K562 (cell line): ENCODE data around the gene PRXL2A. TPM values are rescaled to one million over a fixed set of nuclear protein-coding genes. Genes with fewer than 3 reads are reported as not detected.

Experiments used
- ATAC-seq: fragments of 200-7000 bp; cut with Tn5 transposase; 3 replicates; pipeline ENCODE4 v1.9.1; 2020; ENCODE audit warnings: moderate library complexity
- BruUV-seq: library from RNA; stranded (reverse); fragments of 400-500 nt; replicated peaks from 2 replicates; lab custom pipeline; 2021; lab: Mats Ljungman, UMichigan
- CTCF ChIA-PET: fragments of 300-600 bp; formaldehyde crosslinking; extraction: SDS; loops from one replicate; lab custom pipeline; 2021; ENCODE audit warnings: low intra/inter-chr PET ratio; lab: Yijun Ruan, JAX
- POLR2A ChIA-PET: fragments of 300-600, 350-650 bp; sonication (Branson Sonifier 250); formaldehyde crosslinking; extraction: SDS; loops from one replicate; lab custom pipeline; 2021; ENCODE audit warnings: antibody characterized with exemption, inconsistent platforms; lab: Yijun Ruan, JAX
- DNase-seq, 4 experiments: peaks; one replicate each; pipeline versions ENCODE4 v3.0.0 to v3.0.0-alpha.2; 2011 to 2018; ENCODE audit warnings: low spot score in 3 of 4, mixed read lengths in 3 of 4; ENCODE audit errors: extremely low read depth in 1 of 4
- FAIRE-seq: peaks from 2 replicates; lab custom pipeline; 2011; peaks lifted over from hg19 to GRCh38; lab: Jason Lieb, UNC
- H2AFZ ChIP-seq: 2 replicates; pipeline ENCODE4 v1.6.0; 2011; ENCODE audit warnings: low read depth, low read length, control low read depth, inconsistent platforms
- H3K27ac ChIP-seq: fragments of 200-600 bp; 3 replicates; pipeline ENCODE4 v1.8.0; 2011; ENCODE audit warnings: low read depth, mild to moderate bottlenecking, control low read depth, inconsistent platforms, low read length, moderate library complexity, mixed read lengths; ENCODE audit errors: extremely low read depth
- H3K27me3 ChIP-seq, 2 experiments: fragments of 300-600 bp in 1 of 2; 2 replicates in 1 of 2; 3 replicates in 1 of 2; pipeline versions ENCODE4 v1.6.0 to v1.8.0; 2011; ENCODE audit warnings: inconsistent platforms in 2 of 2, low read length in 2 of 2, mild to moderate bottlenecking in 1 of 2, mixed read lengths in 1 of 2, moderate library complexity in 1 of 2; ENCODE audit not compliant: control insufficient read depth in 2 of 2, insufficient read depth in 2 of 2
- H3K36me3 ChIP-seq: fragments of 300-600 bp; 3 replicates; pipeline ENCODE4 v1.8.0; 2011; ENCODE audit warnings: mild to moderate bottlenecking, low read length, inconsistent platforms; ENCODE audit not compliant: control insufficient read depth, insufficient read depth
- H3K4me1 ChIP-seq, 2 experiments: fragments of 200-600 bp in 1 of 2; replicated peaks in 1 of 2; 2 replicates in 1 of 2; 3 replicates in 1 of 2; pipeline versions ENCODE4 v1.5.1 to v1.8.0; 2011; ENCODE audit warnings: inconsistent platforms in 2 of 2, low read length in 2 of 2, mild to moderate bottlenecking in 1 of 2, mixed read lengths in 1 of 2, moderate library complexity in 1 of 2; ENCODE audit not compliant: control insufficient read depth in 2 of 2, insufficient read depth in 2 of 2
- H3K4me2 ChIP-seq: 2 replicates; pipeline ENCODE4 v1.6.1; 2011; ENCODE audit warnings: low read length, control low read depth, inconsistent platforms, mixed read lengths; ENCODE audit not compliant: insufficient read depth
- H3K4me3 ChIP-seq: fragments of 200-600 bp; sonication (generic), shearing (Covaris generic); 2 replicates; pipeline ENCODE4 v1.5.1; 2016; ENCODE audit warnings: control low read depth, inconsistent platforms
- H3K79me2 ChIP-seq: fragments of 200-600 bp; 3 replicates; pipeline ENCODE4 v1.8.0; 2011; ENCODE audit warnings: low read length, inconsistent platforms; ENCODE audit not compliant: control insufficient read depth, insufficient read depth
- H3K9ac ChIP-seq, 2 experiments: 2 replicates each; pipeline versions ENCODE4 v1.6.0 to v1.6.1; 2011; ENCODE audit warnings: low read depth in 2 of 2, low read length in 2 of 2, control low read depth in 1 of 2, inconsistent platforms in 1 of 2, mild to moderate bottlenecking in 1 of 2, mixed read lengths in 1 of 2; ENCODE audit not compliant: insufficient read depth in 1 of 2
- H3K9me1 ChIP-seq: one replicate; pipeline ENCODE4 v1.6.0; 2011; ENCODE audit warnings: inconsistent platforms, mild to moderate bottlenecking, low read length, moderate library complexity; ENCODE audit not compliant: control insufficient read depth, insufficient read depth
- H3K9me3 ChIP-seq: replicated peaks from 2 replicates; pipeline ENCODE4 v1.5.1; 2011; ENCODE audit warnings: low read depth, low read length, inconsistent platforms; ENCODE audit not compliant: control insufficient read depth, insufficient read depth
- H4K20me1 ChIP-seq: replicated peaks from 2 replicates; pipeline ENCODE4 v1.6.1; 2011; ENCODE audit warnings: low read length, inconsistent platforms, mixed read lengths; ENCODE audit not compliant: control insufficient read depth, insufficient read depth
- CEBPG ChIP-seq, 3 experiments: fragments of 200-800 bp in 1 of 3; sonication (Bioruptor generic) in 1 of 3; sonication (generic) in 1 of 3; formaldehyde crosslinking in 1 of 3; IDR thresholded peaks in 2 of 3; conservative IDR thresholded peaks in 1 of 3; 2 replicates each; pipeline versions ENCODE4 v1.6.1 to v1.8.0; 2016 to 2022; ENCODE audit warnings: missing compliant biosample characterization in 2 of 3, missing genetic modification characterization in 2 of 3, mild to moderate bottlenecking in 1 of 3, missing genetic modification reagents in 1 of 3
- CUX1 ChIP-seq: fragments of 200-800 bp; sonication (Bioruptor generic); IDR thresholded peaks from 2 replicates; pipeline ENCODE4 v1.6.1; 2016; ENCODE audit warnings: missing genetic modification characterization, missing compliant biosample characterization
- DIDO1 ChIP-seq: fragments of 450-650 bp; IDR thresholded peaks from 2 replicates; pipeline ENCODE4 v1.6.1; 2016; ENCODE audit warnings: low read depth, missing biosample characterization, missing genetic modification characterization
- GTF2F1 ChIP-seq: IDR thresholded peaks from 2 replicates; pipeline ENCODE4 v1.6.1; 2011; ENCODE audit warnings: low read depth, low read length, improper control_type of control experiment
- GTF3C2 ChIP-seq: IDR thresholded peaks from 3 replicates; pipeline ENCODE4 v1.6.1; 2011; ENCODE audit warnings: borderline replicate concordance, mild to moderate bottlenecking, moderate library complexity; ENCODE audit not compliant: insufficient read length; ENCODE audit errors: extremely low read depth
- MAX ChIP-seq: sonication (generic); formaldehyde crosslinking; IDR thresholded peaks from 2 replicates; pipeline ENCODE4 v1.9.0; 2022; ENCODE audit warnings: mild to moderate bottlenecking, missing genetic modification reagents
- MCM2 ChIP-seq: fragments of 450-650 bp; IDR thresholded peaks from 2 replicates; pipeline ENCODE4 v1.6.1; 2017; ENCODE audit warnings: low read depth, mild to moderate bottlenecking
- POU5F1 ChIP-seq: fragments of 150-350 bp; IDR thresholded peaks from 2 replicates; pipeline ENCODE4 v1.6.1; 2014; ENCODE audit warnings: borderline replicate concordance, low read length, low read depth, mild to moderate bottlenecking; ENCODE audit not compliant: partially characterized antibody
- ZNF717 ChIP-seq: fragments of 250-450 bp; sonication (Bioruptor Pico); IDR thresholded peaks from 2 replicates; pipeline ENCODE4 v1.5.0; 2021
- WGBS: fragments of 100-300 bp; shearing (Covaris generic); methylation state at CpG from one replicate; pipeline ENCODE4 v1.1.6; 2016; ENCODE audit warnings: low coverage, mixed read lengths; ENCODE audit not compliant: insufficient coverage; ENCODE audit errors: missing lambda C conversion rate; 5-methylcytosine and 5-hydroxymethylcytosine counted together
- in situ Hi-C: fragments of 300-500 bp; cut with MboI; formaldehyde crosslinking; loops from 4 replicates; pipeline ENCODE4 v1.15.0; 2018; ENCODE audit warnings: inconsistent platforms, mixed read lengths
- intact Hi-C: fragments of 100-400 bp; cut with micrococcal nuclease; formaldehyde crosslinking; loops from 2 replicates; pipeline ENCODE4 v1.14.2; 2022
- polyA plus RNA-seq, 8 experiments: library from polyadenylated mRNA; depleted of rRNA in 4 of 8; stranded (reverse) in 5 of 8; unstranded in 3 of 8; fragments of >200 nt; fragmentation: Nextera tagmentation in 2 of 8; fragmentation: Illumina TruSeq in 1 of 8; extraction: Ambion mirVana in 2 of 8; extraction: Trizol in 1 of 8; gene quantifications; 2 replicates each; pipeline versions ENCODE4 v1.2.1 to v1.2.3, GENCODE V29; 2011 to 2014; ENCODE audit warnings: inconsistent platforms in 1 of 8, missing spikeins in 1 of 8
- total RNA-seq, 7 experiments: library from RNA; depleted of rRNA in 6 of 7; stranded (reverse); fragments of >200 nt in 6 of 7; fragmentation: Illumina TruSeq in 2 of 7; extraction: Trizol in 2 of 7; gene quantifications; 2 replicates each; pipeline versions ENCODE4 v1.2.1 to v1.2.3, GENCODE V29; 2011 to 2021; ENCODE audit warnings: low replicate concordance in 1 of 7

Gene PRXL2A
- total and polyA plus RNA-seq, 9 of the 15 experiments (the other 6 are each of a cell fraction or from before 2014, with no cell fraction given), result 0.14 to 1.2 (median 0.75) TPM

- Histone ChIP-seq H3K4me2 (no peak overlapping the region), H3K9ac (no peak overlapping the region), H3K27me3 (peaks cover 19 to 50% of the 10 kb centered on the region in 2 experiments), H3K9me1 (no peaks in the 10 kb centered on the region), H3K27ac (no peak overlapping the region), H3K9me3 (no peaks in the 10 kb centered on the region), H3K79me2 (no peaks in the 10 kb centered on the region), H3K4me1 (no peaks in the 10 kb centered on the region), H4K20me1 (no peaks in the 10 kb centered on the region), H3K36me3 (no peaks in the 10 kb centered on the region), H3K4me3 (no peak overlapping the region), H2AFZ (no peak overlapping the region)
- FAIRE-seq (no peak), ATAC-seq (no peak), DNase-seq (no peak)
- 0% methylated on average over 2 of the region's 2 CpGs for WGBS
- BruUV-seq, result no TSS peak
- in situ Hi-C loops, result no loop called here
- ChIA-PET CTCF (interaction anchor here (0.6 kb wide), 1 partner anchor 30 kb away, joined by 4 read pairs; no protein-coding TSS in a partner anchor), POLR2A (interaction anchor here (0.7 kb wide), 1 partner anchor 293 kb away, joined by 3 read pairs; no protein-coding TSS in a partner anchor)
- intact Hi-C loops, result no loop called here
- TF ChIP-seq POU5F1 (no peak), MCM2 (no peak), CUX1 (CRISPR knock-in tag) (no peak), ZNF717 (CRISPR knock-in tag) (no peak), GTF2F1 (no peak), CEBPG (CRISPR knock-in tag; IDR thresholded peaks at IDR 0.05) (no peak), CEBPG (tag; conservative IDR thresholded peaks at IDR 0.05 in 1 of 2, IDR thresholded peaks at IDR 0.05 in 1 of 2) (no peak), MAX (no peak), GTF3C2 (no peak), DIDO1 (tag) (no peak)
Measured at GRCh38 chr10:80394358-80394916, 13.9 kb upstream of the PRXL2A start.
